DMS 273 treated with DMSO at 0.1 percent for 48 hours (cell line): ENCODE results near the gene DDX27.
A peak's percentile ranks its signal among the peaks of the same experiment; 100 is the strongest.

ENCODE experiments used
- DNase-seq: peaks from one replicate; lab custom pipeline; 2025; lab: John Stamatoyannopoulos, UW

The DDX27 gene

GRCh38 chr20:49278818-49279676 is 59.8 kb downstream of the DDX27 start:
- DNase-seq: no peak

DNA sequence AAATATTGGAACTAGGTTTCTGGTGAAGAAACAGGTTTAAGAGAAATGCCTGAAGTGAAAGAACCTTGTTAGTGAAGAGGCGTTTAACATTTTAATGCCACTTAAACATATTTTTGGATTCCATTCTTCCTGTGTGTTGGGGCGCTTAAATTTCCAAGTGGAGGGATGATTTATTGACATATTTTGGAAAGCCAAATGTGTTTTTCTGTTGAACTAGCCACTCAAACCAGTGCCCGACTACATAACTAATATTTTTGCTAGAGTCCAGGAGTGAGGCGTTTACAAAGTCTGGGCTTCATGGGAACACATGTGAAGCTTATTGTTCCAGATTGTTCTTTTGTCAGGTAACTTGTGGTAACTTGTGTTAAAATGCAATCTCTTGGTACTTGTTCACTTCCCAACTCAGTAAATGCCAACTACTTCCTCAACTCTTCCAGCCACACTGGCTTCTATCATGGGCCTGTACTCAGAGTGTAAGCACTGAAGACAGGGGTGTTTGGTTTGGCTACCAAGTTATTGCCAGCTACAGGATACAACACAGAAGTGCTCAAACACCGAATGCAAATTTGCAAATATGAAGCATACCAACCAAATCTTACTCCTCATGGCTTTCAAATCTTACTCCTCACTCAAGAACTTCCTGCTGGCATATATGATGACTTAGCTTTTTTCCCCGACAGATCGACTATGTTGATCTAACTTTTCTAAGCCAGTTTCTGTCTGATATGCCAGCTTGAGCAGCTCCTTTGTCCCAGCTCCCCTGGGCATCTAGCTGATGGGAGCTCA is 60.7 kb downstream of the DDX27 start:
- DNase-seq: no peak

DNA sequence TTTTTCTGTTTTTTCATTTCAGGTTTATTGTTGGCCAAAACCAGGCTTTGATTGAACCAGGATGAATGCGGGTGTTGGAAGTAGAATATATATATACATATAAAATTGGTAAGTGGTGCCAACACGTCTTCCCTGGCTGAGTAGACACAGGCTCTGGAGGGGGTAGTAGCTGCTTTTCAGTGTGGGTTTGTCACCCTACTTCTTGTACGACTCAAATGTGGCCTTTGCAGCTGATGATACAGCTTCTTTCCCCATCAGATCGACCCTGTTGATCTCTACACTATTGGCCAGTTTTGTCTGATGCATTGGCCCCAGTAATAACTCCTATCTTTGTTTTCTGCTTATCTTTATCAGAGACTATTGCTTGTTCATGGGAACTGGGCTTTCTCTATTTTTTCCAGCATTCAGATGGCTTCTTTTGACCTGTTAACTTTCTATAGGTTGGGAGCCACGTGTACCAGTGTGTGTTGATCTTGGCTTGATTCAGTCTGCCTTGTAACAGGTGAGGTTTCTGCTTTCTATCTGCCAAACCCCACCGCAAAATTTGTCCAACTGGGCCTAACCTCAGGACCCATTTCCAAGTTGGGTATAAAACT is 61.3 kb downstream of the DDX27 start:
- DNase-seq: no peak

DNA sequence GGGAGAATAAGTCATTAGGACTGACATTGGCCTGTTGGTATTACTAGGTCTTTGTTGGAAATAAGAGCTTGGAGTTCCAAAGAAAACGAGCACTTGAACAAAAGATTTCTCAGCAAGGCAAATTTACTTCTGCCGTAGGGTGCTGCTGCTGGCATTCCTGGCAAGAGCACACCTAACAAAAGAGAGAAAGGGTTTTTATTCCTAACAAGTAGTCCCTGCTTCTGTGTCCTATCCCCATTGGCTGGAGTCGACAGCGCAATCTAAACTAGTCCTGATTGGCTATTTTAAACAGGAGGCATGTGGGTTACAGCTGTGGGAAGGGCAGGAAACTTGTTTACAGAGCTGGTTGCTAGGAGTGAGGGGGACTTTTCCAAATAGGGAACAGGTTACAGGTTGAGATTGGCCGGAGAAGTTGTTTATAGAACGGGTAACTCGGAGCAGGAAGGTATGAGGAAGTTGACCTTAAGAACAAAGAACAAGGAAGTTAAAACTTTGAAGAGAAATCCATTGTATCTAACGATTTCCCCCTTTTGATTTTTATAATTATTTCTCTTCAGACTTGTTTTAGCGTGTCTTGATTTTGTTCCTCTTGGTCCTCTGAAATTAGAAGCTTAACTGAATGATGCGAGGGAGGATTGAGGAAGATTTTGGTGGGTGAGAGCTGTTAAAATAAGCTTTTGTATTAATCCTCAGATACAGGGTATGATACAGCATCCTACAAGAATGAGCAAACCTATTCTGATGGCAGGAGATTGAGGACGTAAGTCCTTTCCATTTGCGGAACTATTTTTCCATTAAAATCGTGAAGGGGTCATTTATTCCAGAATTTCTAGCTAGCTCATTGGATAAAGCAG is 62.1 kb downstream of the DDX27 start:
- DNase-seq: peak; percentile 47

- DNase-seq: no peak
These were observed 62.8 kb downstream of the DDX27 start for GRCh38 chr20:49281913-49282467.

GRCh38 chr20:49282584-49283171 is 63.5 kb downstream of the DDX27 start:
- no peak for DNase-seq

GRCh38 chr20:49283176-49283702 is 64.0 kb downstream of the DDX27 start:
- DNase-seq: no peak

DNA sequence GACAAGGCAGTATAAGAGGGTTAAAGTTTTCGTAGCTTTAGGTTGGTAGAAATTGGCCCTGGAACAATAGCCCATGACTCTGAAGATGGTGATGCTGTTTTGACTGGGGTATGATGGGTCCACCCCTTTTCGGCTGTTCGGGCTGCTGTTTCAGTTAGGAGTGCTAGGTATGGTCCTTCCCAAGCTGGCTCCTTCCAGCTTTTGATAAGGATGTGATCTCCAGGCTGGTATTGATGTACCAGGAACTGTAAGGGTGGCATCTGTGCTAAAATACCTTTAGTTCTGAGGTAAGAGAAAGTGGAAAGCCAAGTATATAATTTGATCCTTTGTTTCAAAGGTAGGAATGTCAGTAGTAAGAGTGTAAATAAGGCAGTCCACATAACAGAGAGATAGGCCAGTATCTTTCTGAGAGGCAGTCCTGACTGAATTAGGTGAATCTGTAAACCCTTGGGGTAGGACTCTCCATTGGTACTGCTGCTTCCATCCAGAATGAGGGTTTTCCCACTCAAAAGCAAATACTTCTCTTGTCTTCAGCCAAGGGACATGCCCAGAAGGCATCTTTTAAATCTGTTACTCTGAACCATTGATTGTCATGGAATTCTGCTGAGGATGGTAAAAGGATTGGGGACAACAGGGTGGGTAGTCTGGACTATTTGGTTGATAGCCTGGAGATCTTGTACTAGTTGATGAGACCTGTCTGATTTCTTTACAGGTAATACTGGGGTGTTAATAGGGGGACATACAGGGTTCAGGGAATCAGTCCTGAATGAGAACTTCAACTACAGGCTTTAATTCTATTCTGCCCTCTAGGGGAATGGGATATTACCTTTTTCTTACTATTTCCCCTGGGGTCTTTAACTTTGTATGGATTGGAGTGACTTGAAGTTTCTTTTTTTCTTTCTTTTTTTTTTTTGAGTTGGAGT is 64.7 kb downstream of the DDX27 start:
- DNase-seq: no peak

GRCh38 chr20:49284818-49285217 is 65.6 kb downstream of the DDX27 start:
- DNase-seq: no peak

DNA sequence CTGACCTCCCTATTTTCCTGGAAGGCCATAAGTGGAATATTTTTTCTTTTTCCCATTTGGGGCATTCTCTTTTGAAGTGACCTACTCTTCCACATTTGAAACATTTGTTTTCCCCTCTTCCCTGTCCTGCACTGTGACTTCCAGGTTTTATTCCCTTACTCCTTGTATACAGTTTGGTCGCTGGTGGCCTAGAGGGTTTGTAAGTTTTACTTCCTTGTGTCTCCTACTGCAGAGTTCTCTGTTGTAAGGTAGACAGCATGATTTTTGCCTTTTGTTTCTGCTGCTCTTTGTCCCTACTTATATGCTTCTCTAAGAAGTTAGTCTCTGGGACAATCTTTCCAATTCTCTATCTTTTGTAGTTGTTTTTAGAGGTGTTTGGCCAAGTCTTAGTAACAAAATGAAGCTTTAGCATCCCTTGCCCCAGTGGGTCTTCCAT is 66.0 kb downstream of the DDX27 start:
- no peak for DNase-seq

DNA sequence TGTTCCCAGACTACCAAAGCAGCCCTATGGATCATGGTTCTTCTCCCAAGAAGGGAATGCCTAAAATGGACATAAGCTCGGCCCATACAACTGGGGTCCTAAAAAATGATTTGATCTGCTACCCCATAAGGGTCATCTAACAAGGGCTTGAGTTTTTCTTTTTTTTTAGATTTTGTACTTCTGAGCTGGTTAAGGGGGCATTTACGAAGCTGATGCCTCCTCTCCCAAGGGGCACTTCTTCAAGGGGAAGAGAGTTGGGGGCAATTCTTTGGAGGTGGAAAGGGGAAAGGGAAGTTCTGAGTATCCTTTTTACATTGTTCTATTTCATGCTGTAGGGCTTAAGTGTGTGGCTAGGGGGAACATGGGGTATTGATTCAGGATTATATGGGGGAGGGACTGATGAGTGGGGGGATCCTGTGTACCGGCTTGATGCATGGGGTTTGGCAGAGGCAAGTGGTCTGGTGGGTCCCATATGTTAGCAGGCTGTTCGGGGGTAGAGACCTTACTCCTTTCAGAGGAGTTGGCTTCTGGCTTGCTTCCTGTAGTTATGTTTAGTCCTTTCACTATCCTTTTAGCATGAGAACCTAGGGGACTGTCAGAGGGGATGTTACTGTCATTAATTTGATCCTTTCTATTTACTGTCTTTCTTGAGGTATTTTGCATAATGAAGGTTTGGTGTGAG is 66.7 kb downstream of the DDX27 start:
- no peak for DNase-seq

- DNase-seq: peak; percentile 19
These were observed 67.7 kb downstream of the DDX27 start for GRCh38 chr20:49286689-49287551.

GRCh38 chr20:49287555-49288249 is 68.5 kb downstream of the DDX27 start:
- DNase-seq: no peak

DNA sequence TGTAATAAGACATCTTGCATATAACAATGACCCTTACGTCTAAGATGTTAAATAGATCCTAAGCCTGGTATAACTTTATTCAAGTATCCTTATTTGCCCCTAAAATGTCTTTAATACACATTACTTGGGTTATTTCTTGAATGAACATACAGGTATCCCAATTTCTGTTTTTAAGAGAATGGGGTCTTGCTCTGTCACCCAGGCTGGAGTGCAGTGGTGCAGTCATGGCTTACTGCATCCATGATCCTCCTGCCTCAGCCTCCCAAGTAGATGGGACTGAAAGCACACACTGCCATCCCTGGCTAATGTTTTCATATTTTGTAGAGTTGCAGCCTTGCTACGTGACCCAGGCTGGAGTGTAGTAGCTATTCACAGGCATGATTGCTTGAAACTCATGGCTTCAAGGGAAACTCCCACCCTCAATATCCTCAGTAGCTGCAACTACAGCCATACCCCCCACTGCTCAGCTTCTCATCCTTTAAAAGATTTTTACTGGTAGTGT is 69.1 kb downstream of the DDX27 start:
- no peak for DNase-seq

DNA sequence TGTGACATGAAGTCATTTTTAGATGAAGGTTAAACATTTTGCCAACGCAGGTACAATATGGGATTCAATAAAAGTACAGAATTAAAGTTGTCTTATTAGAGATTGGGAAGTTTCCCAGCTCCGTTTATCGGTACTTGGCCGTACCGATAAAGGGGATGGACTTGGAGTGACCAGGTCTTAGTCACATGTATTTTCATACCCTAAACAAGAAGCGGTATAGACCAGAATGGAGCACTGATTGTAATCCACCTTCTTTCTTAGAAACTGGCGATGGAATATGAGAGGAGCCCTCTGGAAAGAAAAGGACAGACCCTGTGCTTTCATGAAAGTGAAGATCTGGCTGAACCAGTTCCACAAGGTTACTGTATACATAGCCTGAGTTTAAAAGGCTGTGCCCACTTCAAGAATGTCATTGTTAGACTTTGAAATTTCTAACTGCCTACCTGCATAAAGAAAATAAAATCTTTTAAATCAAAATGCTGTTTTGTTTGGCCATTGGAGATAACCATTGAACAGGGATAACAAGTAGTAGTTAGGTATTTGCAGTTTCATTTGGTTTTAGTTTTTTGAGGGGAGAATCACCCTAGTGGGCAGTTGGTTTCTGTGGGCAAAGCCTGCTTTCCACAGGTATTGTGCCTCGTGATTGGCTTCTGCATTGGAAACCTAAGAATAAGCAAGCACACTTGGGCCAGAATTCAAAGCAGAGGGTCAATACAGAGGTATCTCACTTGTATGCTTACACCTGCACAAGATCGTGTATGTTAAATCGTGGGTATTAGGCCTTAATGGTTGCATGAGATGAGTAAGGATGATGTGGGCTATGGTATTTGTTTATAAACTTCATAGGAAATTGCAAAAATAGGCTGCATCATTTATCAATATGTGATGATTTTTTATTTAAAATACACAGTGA is 69.8 kb downstream of the DDX27 start:
- peak; percentile 18 for DNase-seq

DNA sequence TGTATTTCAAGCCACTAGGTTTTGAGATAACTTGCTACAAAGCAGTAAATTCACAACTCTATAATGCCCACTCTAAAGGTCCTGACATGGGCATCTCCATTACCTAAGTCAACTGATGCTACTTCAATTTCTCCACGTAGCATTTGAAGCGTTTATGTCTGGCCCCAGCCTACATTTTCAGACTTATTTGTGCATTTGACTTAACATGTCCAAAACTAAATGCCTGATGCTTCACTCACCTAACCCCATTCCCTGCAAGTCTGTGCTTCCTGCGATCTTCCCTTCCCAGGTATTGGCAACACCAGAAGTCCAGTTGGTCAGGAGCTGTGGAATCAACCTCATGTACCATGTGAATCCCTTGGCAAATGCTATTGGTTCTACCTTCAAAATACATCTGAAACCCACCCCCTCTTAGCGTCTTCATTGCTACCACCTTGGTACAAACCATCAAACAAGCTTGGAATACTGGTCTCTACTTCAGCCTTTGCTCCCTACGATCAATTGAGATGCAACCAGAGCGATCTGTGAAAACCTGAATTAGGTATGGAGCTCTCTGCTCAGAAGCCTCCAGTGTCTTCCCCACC is 71.5 kb downstream of the DDX27 start:
- DNase-seq: peak; percentile 54
